ENCODE results near the gene PREP. TPM values are rescaled to one million over a fixed set of nuclear protein-coding genes. Genes with fewer than 3 reads are reported as not detected.

The PREP gene
- total and polyA plus RNA-seq, 8 donors: 11.0 to 53.3 (median 18.1) TPM

GRCh38 chr6:105382958-105383357 lies 19.9 kb downstream of the PREP start:
- intact Hi-C loops (cut with DNase I; ENCODE audit: low total_unique reads): no loop called here
- no peak for DNase-seq
- Histone ChIP-seq H3K27ac (no peak overlapping the region), H3K36me3 (peaks cover 0 to 27% (median 19%) of the 10 kb centered on the region in 4 donors), H3K4me3 (no peak overlapping the region), H3K4me1 (peaks cover 6 to 27% (median 15%) of the 10 kb centered on the region in 4 donors), H3K9me3 (no peaks in the 10 kb centered on the region), H3K27me3 (no peaks in the 10 kb centered on the region)
- TF ChIP-seq EP300 (IDR thresholded peaks at IDR 0.05): no peak
- TF ChIP-seq POLR2AphosphoS5 (IDR thresholded peaks at IDR 0.05): no peak
- TF ChIP-seq POLR2A (IDR thresholded peaks at IDR 0.05): no peak
- TF ChIP-seq, protein P1, sequence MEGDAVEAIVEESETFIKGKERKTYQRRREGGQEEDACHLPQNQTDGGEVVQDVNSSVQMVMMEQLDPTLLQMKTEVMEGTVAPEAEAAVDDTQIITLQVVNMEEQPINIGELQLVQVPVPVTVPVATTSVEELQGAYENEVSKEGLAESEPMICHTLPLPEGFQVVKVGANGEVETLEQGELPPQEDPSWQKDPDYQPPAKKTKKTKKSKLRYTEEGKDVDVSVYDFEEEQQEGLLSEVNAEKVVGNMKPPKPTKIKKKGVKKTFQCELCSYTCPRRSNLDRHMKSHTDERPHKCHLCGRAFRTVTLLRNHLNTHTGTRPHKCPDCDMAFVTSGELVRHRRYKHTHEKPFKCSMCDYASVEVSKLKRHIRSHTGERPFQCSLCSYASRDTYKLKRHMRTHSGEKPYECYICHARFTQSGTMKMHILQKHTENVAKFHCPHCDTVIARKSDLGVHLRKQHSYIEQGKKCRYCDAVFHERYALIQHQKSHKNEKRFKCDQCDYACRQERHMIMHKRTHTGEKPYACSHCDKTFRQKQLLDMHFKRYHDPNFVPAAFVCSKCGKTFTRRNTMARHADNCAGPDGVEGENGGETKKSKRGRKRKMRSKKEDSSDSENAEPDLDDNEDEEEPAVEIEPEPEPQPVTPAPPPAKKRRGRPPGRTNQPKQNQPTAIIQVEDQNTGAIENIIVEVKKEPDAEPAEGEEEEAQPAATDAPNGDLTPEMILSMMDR (IDR thresholded peaks at IDR 0.05): no peak
- WGBS, 5 donors: 62 to 72% (median 66%) methylated on average over 4 of the region's 4 CpGs

GRCh38 chr6:105382496-105382895 lies 20.4 kb downstream of the PREP start:
- no peaks in the 10 kb centered on the region for H3K27me3 ChIP-seq
- peaks cover 0 to 27% (median 19%) of the 10 kb centered on the region in 4 donors for H3K36me3 ChIP-seq
- H3K4me3 ChIP-seq: no peak overlapping the region
- H3K27ac ChIP-seq: no peak overlapping the region
- DNase-seq: peak in 1 of 2 donors; percentile 36
- intact Hi-C loops (cut with DNase I; ENCODE audit: low total_unique reads): no loop called here
- peaks cover 6 to 23% (median 14%) of the 10 kb centered on the region in 4 donors for H3K4me1 ChIP-seq
- TF ChIP-seq POLR2A (IDR thresholded peaks at IDR 0.05) (no peak), EP300 (IDR thresholded peaks at IDR 0.05) (no peak), POLR2AphosphoS5 (IDR thresholded peaks at IDR 0.05) (no peak)
- TF ChIP-seq, protein P1 (IDR thresholded peaks at IDR 0.05): no peak
- WGBS, 5 donors: 34 to 55% (median 44%) methylated on average over 2 of the region's 2 CpGs
- no peaks in the 10 kb centered on the region for H3K9me3 ChIP-seq

GRCh38 chr6:105380634-105381033 lies 22.2 kb downstream of the PREP start:
- Histone ChIP-seq H3K27me3 (no peaks in the 10 kb centered on the region), H3K9me3 (no peaks in the 10 kb centered on the region), H3K36me3 (peaks cover under 1 to 29% (median 20%) of the 10 kb centered on the region in 4 donors), H3K27ac (no peak overlapping the region), H3K4me1 (peaks cover 6 to 23% (median 14%) of the 10 kb centered on the region in 4 donors), H3K4me3 (no peak overlapping the region)
- intact Hi-C loops (cut with DNase I; ENCODE audit: low total_unique reads): no loop called here
- WGBS, 5 donors: 60 to 84% (median 79%) methylated on average over 2 of the region's 2 CpGs
- TF ChIP-seq POLR2A (IDR thresholded peaks at IDR 0.05) (no peak), POLR2AphosphoS5 (IDR thresholded peaks at IDR 0.05) (no peak), EP300 (IDR thresholded peaks at IDR 0.05) (no peak)
- TF ChIP-seq, protein P1 (IDR thresholded peaks at IDR 0.05): no peak
- no peak for DNase-seq

- H3K4me3 ChIP-seq: no peak overlapping the region
- H3K27ac ChIP-seq: no peak overlapping the region
- WGBS, 5 donors: 91 to 96% (median 95%) methylated on average over 3 of the region's 3 CpGs
- no peak for TF ChIP-seq POLR2A (IDR thresholded peaks at IDR 0.05)
- no peak for TF ChIP-seq POLR2AphosphoS5 (IDR thresholded peaks at IDR 0.05)
- TF ChIP-seq EP300 (IDR thresholded peaks at IDR 0.05): no peak
- TF ChIP-seq, protein P1 (IDR thresholded peaks at IDR 0.05): no peak
- H3K36me3 ChIP-seq: peaks cover 5 to 50% (median 48%) of the 10 kb centered on the region in 4 donors
- no peak for DNase-seq
- no peaks in the 10 kb centered on the region for H3K9me3 ChIP-seq
- intact Hi-C loops (cut with DNase I; ENCODE audit: low total_unique reads): no loop called here
- H3K27me3 ChIP-seq: no peaks in the 10 kb centered on the region
- H3K4me1 ChIP-seq: peaks cover 5 to 11% (median 7%) of the 10 kb centered on the region in 4 donors
Observed at GRCh38 chr6:105375797-105376196, 27.1 kb downstream of the PREP start.
